Naive thymus-derived CD8-positive, alpha-beta T cell (primary cell): Measurements from ENCODE around the gene TRMT10C. TPM values are rescaled to one million over a fixed set of nuclear protein-coding genes. Genes with fewer than 3 reads are reported as not detected.
"Not testable (repeated sequence)": the region's sequence is repeated elsewhere in the genome, so short reads cannot be mapped to it uniquely, and the experiment has no call there.

Experiments
- ATAC-seq, 2 donors: fragments of 150-1000 bp; cut with Tn5 transposase in 1 of 2; sonication (Bioruptor Pico), chemical (Tn5 transposase) in 1 of 2; 1 replicate in 1 of 2; 2 replicates in 1 of 2; pipeline ENCODE4 v1.10.0; 2021; ENCODE audit warnings: mild to moderate bottlenecking in 2 of 2, moderate library complexity in 2 of 2
- POLR2A ChIA-PET: fragments of 350-600 bp; sonication (Branson Sonifier 250); formaldehyde crosslinking; loops from one replicate; lab custom pipeline; 2021; ENCODE audit warnings: antibody characterized with exemption; lab: Charles Lee
- DNase-seq, 10 donors: peaks; one replicate each; pipeline versions ENCODE4 v3.0.0 to v3.0.0-alpha.2; 2020 to 2022
- H3K27ac Mint-ChIP-seq, 10 donors: one replicate each; pipeline ENCODE4 v1.8.0; 2020 to 2022; ENCODE audit warnings: mild to moderate bottlenecking in 10 of 10, mixed read lengths in 10 of 10, moderate library complexity in 4 of 10, inconsistent platforms in 1 of 10
- H3K27me3 Mint-ChIP-seq, 5 donors: one replicate each; pipeline ENCODE4 v1.8.0; 2021 to 2022; ENCODE audit warnings: mixed read lengths in 5 of 5
- H3K36me3 Mint-ChIP-seq, 3 donors: one replicate each; pipeline ENCODE4 v1.8.0; 2020 to 2022; ENCODE audit warnings: mixed read lengths in 3 of 3, mild to moderate bottlenecking in 2 of 3, inconsistent platforms in 1 of 3
- H3K4me1 Mint-ChIP-seq, 4 donors: one replicate each; pipeline ENCODE4 v1.8.0; 2021 to 2022; ENCODE audit warnings: mixed read lengths in 4 of 4
- H3K4me3 Mint-ChIP-seq, 10 donors: one replicate each; pipeline ENCODE4 v1.8.0; 2020 to 2022; ENCODE audit warnings: mild to moderate bottlenecking in 10 of 10, mixed read lengths in 10 of 10, moderate library complexity in 6 of 10, inconsistent platforms in 1 of 10
- H3K9me3 Mint-ChIP-seq, 9 donors: one replicate each; pipeline ENCODE4 v1.8.0; 2020 to 2022; ENCODE audit warnings: mixed read lengths in 9 of 9, mild to moderate bottlenecking in 3 of 9, inconsistent platforms in 1 of 9, moderate library complexity in 1 of 9
- polyA plus RNA-seq, 3 donors: library from polyadenylated mRNA; unstranded; fragments of 300-500 nt; fragmentation: Illumina TruSeq; gene quantifications; one replicate each; pipeline ENCODE4 v1.2.3, GENCODE V29; 2021
- total RNA-seq, 8 experiments: library from RNA in 2 of 8; stranded (reverse) in 2 of 8; gene quantifications; one replicate each; pipeline ENCODE4 v1.2.3 and lab custom pipeline; 2021 to 2026

The TRMT10C gene
- total and polyA plus RNA-seq, 5 experiments from 2014 or later: 27.2 to 52.7 (median 34.1) TPM

DNA sequence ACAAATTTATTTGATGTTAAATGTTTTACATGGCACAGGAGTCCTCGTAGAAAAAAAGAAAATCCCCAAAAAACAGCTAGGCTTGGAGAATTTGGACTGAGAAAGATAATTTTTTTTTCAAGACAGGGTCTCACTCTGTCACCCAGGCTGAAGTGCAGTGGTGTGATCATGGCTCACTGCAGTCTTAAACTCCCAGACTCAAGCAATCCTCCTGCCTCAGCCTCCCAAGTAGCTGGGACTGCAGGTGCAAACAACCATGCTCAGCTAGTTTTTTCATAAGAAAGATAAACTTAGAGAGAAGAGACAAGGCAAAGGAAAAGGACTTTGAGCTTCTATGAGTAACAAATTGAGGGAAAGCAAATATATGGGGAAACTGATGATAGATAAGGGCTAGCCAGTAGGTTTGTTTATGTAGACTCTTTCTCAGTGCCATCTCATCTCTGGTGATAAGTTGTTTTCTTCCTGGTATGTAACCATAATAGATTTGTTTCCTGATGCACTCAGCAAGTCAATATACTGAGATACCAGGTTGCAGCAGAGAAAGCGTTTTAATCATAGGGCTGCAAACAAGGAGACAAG lies 13.1 kb upstream of the TRMT10C start:
- H3K27ac Mint-ChIP-seq: peak overlapping the region in 3 of 10 donors; percentile 44 to 64 (median 57)
- POLR2A ChIA-PET: no interaction called here
- H3K4me3 Mint-ChIP-seq: no peak overlapping the region
- DNase-seq: no peak
- H3K4me1 Mint-ChIP-seq: peaks cover 8 to 14% (median 9%) of the 10 kb centered on the region in 4 donors
- H3K9me3 Mint-ChIP-seq: no peaks in the 10 kb centered on the region
- peaks cover 0 to 2% (median 0%) of the 10 kb centered on the region in 5 donors for H3K27me3 Mint-ChIP-seq
- ATAC-seq: no peak
- H3K36me3 Mint-ChIP-seq: no peaks in the 10 kb centered on the region

GRCh38 chr3:101549473-101549872 lies 12.2 kb upstream of the TRMT10C start:
- no peak overlapping the region for H3K27ac Mint-ChIP-seq
- ATAC-seq: no peak
- no peak overlapping the region for H3K4me3 Mint-ChIP-seq
- no peaks in the 10 kb centered on the region for H3K9me3 Mint-ChIP-seq
- peaks cover under 1 to 6% (median 3%) of the 10 kb centered on the region in 4 donors for H3K4me1 Mint-ChIP-seq
- no peak for DNase-seq
- no peaks in the 10 kb centered on the region for H3K36me3 Mint-ChIP-seq
- peaks cover 0 to 3% (median 0%) of the 10 kb centered on the region in 5 donors for H3K27me3 Mint-ChIP-seq
- POLR2A ChIA-PET: no interaction called here

DNA sequence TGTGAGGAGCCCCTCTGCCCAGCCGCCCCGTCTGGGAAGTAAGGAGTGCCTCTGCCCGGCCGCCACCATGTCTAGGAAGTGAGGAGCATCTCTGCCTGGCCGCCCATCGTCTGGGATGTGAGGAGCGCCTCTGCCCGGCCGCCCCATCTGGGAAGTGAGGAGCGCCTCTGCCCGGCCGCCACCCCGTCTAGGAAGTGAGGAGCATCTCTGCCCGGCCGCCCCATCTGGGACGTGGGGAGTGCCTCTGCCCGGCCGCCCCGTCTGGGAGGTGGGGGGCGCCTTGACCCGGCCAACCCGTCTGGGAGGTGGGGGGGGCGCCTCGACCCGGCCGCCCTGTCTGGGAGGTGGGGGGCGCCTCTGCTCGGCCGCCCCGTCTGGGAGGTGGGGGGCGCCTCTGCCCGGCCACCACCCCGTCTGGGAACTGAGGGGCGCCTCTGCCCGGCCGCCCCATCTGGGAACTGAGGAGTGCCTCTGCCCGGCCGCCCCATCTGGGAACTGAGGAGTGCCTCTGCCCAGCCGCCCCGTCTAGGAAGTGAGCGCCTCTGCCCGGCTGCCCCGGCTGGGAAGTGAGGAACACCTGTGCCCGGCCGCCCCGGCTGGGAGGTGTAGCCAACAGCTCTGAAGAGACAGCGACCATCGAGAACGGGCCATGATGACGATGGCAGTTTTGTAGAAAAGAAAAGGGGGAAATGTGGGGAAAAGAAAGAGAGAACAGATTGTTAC lies 10.1 kb upstream of the TRMT10C start:
- peaks cover 0 to 15% (median under 1%) of the 10 kb centered on the region in 5 donors for H3K27me3 Mint-ChIP-seq
- ATAC-seq, H3K4me1 Mint-ChIP-seq, POLR2A ChIA-PET, H3K36me3 Mint-ChIP-seq, DNase-seq, H3K9me3 Mint-ChIP-seq, H3K4me3 Mint-ChIP-seq, H3K27ac Mint-ChIP-seq: not testable (repeated sequence)

DNA sequence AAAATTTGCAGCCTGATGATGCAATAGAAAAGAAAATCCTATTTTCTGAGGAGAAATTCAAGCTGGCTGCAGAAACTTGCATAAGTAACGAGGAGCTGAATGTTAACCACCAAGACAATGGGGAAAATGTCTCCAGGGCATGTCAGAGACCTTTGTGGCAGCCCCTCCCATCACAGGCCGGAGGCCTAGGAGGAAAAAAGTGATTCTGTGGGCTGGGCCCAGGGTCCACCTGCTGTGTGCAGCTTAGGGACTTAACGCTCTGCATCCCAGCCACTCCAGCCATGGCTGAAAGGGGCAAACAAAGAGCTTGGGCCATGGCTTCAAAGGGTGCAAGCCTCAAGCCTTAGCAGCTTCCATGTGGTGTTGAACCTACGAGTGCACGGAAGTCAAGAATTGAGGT lies 8.3 kb upstream of the TRMT10C start:
- not testable (repeated sequence) for ATAC-seq

DNA sequence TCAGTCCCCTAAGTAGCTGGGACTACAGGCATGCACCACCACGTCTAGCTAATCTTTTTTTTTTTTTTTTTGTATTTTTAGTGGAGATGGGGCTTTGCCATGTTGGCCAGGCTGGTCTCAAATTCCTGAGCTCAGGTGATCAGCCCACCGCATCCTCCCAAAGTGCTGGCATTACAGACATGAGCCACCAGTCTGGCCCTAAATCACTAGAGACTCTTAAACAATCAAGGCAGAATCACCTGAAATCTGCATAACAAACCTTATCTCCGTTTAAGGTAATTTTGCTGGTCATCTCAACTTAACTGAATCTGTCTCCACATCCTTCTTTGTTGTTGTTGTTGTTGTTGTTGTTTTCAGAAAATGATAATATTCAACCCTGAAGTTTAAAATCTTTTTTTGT lies 5.6 kb upstream of the TRMT10C start:
- Mint-ChIP-seq H3K4me3 (no peak overlapping the region), H3K27me3 (peaks cover 0 to 18% (median 5%) of the 10 kb centered on the region in 5 donors), H3K36me3 (no peaks in the 10 kb centered on the region), H3K4me1 (peaks cover 3 to 5% (median 4%) of the 10 kb centered on the region in 4 donors), H3K27ac (no peak overlapping the region), H3K9me3 (no peaks in the 10 kb centered on the region)
- ATAC-seq (no peak), DNase-seq (no peak)
- POLR2A ChIA-PET: interaction anchor here (1.2 kb wide), 1 partner anchor 18 kb away, joined by 3 read pairs; the partner anchor contains the start of gene PCNP

More for the DNA sequence above, 8.3 kb upstream of the TRMT10C start:
- H3K4me1 Mint-ChIP-seq, H3K36me3 Mint-ChIP-seq, DNase-seq, H3K4me3 Mint-ChIP-seq, H3K27ac Mint-ChIP-seq, H3K9me3 Mint-ChIP-seq, POLR2A ChIA-PET: not testable (repeated sequence)
- peaks cover 0 to 18% (median 5%) of the 10 kb centered on the region in 5 donors for H3K27me3 Mint-ChIP-seq

DNA sequence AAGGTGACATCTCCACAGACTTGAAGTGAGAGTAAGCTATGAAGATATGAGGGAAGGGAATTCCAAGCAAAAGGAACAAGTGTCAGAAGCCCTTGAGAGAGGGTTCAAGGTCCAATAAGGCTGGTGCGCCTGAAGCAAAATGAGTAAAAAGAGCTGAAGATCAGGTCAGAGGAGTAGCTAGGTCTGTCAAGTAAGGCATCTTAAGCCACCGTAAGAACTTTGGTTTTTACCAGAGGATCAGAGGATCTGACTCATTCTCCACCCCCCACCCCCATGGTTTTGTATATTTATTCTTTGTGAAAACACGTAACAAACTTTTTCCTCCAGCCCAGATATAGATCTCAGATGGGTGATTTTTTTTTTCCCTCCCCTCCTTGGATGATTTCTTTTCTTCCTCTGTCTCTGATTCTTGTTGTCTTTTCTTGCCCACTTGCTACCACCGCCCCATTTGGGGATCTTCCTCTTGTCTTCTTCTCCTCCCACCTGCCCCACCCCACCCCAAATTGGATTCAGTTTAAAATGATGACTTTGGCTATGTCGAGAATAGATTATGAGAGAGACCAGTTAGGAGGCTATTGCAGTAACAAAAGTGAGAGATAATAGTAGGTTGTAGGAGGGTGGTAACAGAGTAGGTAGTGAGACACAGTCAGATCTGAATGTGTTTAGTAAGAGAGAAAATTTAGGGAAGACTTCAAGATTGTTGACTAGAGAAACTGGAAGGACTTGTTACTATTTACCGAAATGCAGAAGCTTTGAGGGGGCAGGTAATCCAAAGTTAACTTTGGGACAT lies 6.1 kb downstream of the TRMT10C start:
- Mint-ChIP-seq H3K4me1 (peaks cover 39 to 61% (median 55%) of the 10 kb centered on the region in 4 donors), H3K9me3 (no peaks in the 10 kb centered on the region), H3K27me3 (no peaks in the 10 kb centered on the region), H3K4me3 (no peak overlapping the region), H3K27ac (peak overlapping the region in 9 of 10 donors; percentile 7 to 80 (median 38)), H3K36me3 (peaks cover 0 to 44% (median 13%) of the 10 kb centered on the region in 3 donors)
- POLR2A ChIA-PET: no interaction called here
- ATAC-seq: no peak
- no peak for DNase-seq

DNA sequence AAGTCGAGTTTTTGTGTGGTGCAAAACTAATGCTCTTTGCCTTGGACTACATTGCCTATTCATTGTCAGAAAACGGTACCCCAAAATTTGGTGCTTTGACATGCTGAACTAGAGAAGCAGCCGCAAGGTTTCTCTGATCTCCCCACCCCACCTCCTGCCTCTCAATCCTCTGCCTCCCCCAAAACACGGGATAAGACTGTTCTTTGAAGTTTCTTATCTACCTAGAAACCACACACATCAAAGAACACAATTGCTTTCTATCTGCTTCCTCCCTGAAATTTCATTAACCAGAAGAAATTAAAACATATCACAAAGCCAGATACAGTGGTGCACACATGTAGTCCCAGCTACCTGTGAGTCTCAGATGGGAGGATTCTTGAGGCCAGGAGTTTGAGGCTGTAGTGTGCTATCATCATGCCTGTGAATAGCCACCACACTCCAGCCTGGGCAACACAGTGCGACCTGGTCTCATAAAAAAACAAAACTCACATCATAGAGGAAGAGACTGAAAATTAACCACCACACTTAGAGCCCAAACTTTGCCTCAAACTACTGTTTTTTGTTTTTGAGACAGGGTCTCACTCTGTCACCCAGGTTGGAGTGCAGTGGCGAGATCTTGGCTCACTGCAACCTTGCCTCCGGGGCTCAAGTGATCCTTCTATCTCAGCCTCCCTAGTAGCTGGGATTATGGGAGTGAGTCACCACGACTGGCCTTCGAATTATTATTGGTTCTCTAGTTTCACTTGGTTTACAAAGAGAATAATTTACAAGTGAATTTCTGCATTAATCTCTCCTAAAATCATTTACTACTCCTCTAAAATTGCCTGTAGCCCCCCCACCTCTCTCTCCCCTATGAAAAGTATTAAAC lies 9.6 kb downstream of the TRMT10C start:
- POLR2A ChIA-PET: interaction anchor here (1.1 to 2.7 kb wide), 4 partner anchors 9 to 279 kb away, joined by 3 to 15 read pairs (median 4); partner anchors contain the start of genes TRMT10C and ZBTB11
- peak overlapping the region; percentile 26 to 71 (median 60) for H3K4me3 Mint-ChIP-seq
- H3K4me1 Mint-ChIP-seq: peaks cover 37 to 66% (median 60%) of the 10 kb centered on the region in 4 donors
- ATAC-seq (peak; percentile 8 to 14), DNase-seq (peak in 6 of 10 donors; percentile 22 to 56 (median 37))
- peaks cover 0 to 12% (median 5%) of the 10 kb centered on the region in 3 donors for H3K36me3 Mint-ChIP-seq
- H3K27me3 Mint-ChIP-seq: no peaks in the 10 kb centered on the region
- no peaks in the 10 kb centered on the region for H3K9me3 Mint-ChIP-seq
- peak overlapping the region; percentile 69 to 99 (median 97) for H3K27ac Mint-ChIP-seq

DNA sequence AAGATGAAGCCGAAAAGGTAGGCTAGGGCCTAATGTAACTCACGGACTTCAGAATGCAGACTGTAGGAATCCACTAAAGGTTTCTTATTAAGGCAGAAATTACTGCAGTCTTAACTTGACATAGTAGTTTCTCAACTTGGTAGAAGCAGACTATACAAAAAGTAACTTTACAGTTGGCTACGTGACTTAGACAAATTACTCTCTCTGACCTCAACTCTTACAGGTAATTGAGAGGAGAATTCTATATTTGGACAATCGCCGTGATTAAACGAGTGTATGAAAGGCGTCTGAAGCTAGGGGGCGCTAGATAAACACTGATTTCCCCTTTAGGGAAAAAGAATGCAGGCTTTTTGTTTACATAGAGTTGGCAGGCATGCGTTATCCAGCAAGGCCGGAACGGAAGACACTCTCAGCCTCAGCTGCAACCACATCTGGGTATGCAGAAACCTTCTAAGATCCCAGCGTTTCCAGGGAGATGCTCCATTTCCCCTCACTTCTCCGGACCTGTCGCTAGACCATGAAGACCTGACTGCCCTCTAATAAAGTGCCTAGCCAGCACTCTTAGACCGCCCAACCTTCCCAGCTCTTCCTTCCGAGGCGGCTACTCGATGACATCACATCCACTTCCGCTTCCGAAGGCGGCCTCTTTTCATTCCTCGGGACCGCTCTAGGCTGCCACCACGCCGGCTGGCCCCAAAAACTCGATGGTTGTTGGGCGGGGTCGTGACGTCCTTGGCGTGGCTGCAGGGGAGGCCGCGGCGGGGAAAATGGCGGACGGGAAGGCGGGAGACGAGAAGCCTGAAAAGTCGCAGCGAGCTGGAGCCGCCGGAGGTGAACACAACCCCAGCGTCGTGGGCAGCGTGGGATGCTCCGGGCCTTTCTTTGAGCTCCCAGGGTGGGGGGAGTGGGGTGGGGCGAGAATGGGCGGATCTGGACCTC lies 12.1 kb downstream of the TRMT10C start, which contains the start of gene PCNP:
Gene PCNP (plus strand): TSS at position 732 of the 939 bp plus-strand sequence. CDS start 36 bp downstream, at position 768.
- Mint-ChIP-seq H3K27me3 (no peaks in the 10 kb centered on the region), H3K4me1 (peaks cover 32 to 75% (median 69%) of the 10 kb centered on the region in 4 donors), H3K27ac (peak within 1 kb of the TSS; percentile 95 to 100 (median 99)), H3K9me3 (no peaks in the 10 kb centered on the region), H3K36me3 (peaks cover 0 to 13% (median 6%) of the 10 kb centered on the region in 3 donors), H3K4me3 (peak within 1 kb of the TSS; percentile 86 to 100 (median 96))
- POLR2A ChIA-PET: interaction anchor here (0.5 to 3.5 kb wide), 27 partner anchors 9 to 1258 kb away, joined by 3 to 68 read pairs (median 4); partner anchors contain the start of genes LNP1, NFKBIZ, NXPE3 and RPL24
- DNase-seq (peak; percentile 95 to 99 (median 99)), ATAC-seq (peak; percentile 74 to 75)

- Mint-ChIP-seq H3K27ac (peak overlapping the region; percentile 95 to 100 (median 98)), H3K9me3 (no peaks in the 10 kb centered on the region), H3K36me3 (peaks cover 0 to 16% (median 6%) of the 10 kb centered on the region in 3 donors), H3K27me3 (no peaks in the 10 kb centered on the region), H3K4me3 (peak overlapping the region; percentile 86 to 100 (median 96)), H3K4me1 (peaks cover 30 to 83% (median 73%) of the 10 kb centered on the region in 4 donors)
- POLR2A ChIA-PET: interaction anchor here (0.7 to 3.5 kb wide), 23 partner anchors 10 to 1173 kb away, joined by 3 to 68 read pairs (median 5); partner anchors contain the start of genes LNP1, NXPE3, RPL24 and SENP7
- peak in 5 of 10 donors; percentile 7 to 75 (median 35) for DNase-seq
- ATAC-seq: peak; percentile 51 to 52
Measured at GRCh38 chr3:101574388-101575112, 12.9 kb downstream of the TRMT10C start.

DNA sequence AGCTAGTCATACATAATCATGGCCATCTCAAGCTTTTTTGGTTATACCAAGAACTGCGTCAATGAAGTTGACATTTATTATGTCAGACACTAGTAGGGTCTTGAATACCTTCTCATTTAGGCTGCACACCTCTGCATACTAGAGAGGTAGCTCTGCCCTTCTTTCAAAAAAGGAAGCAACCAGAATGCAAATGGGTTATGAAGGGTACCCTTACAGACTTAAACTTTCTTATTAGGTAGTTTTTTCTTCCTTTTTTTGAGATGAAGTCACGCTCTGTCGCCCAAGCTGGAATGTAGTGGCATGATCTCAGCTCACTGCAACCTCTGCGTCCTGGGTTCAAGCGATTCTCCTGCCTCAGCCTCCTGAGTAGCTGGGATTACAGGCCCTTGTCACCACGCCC lies 15.6 kb downstream of the TRMT10C start:
- peak overlapping the region in 1 of 10 donors; percentile 8 for H3K27ac Mint-ChIP-seq
- H3K36me3 Mint-ChIP-seq: peaks cover 0 to 32% (median 6%) of the 10 kb centered on the region in 3 donors
- peaks cover 21 to 74% (median 58%) of the 10 kb centered on the region in 4 donors for H3K4me1 Mint-ChIP-seq
- H3K4me3 Mint-ChIP-seq: peak overlapping the region in 7 of 10 donors; percentile 8 to 63 (median 38)
- DNase-seq: no peak
- POLR2A ChIA-PET: interaction anchor here (1.3 kb wide), 1 partner anchor 55 kb away, joined by 3 read pairs; no protein-coding TSS in a partner anchor
- no peaks in the 10 kb centered on the region for H3K9me3 Mint-ChIP-seq
- no peak for ATAC-seq
- no peaks in the 10 kb centered on the region for H3K27me3 Mint-ChIP-seq
